ENCODE measurements around the gene MAP4K4. TPM values are rescaled to one million over a fixed set of nuclear protein-coding genes. Genes with fewer than 3 reads are reported as not detected.
"Not testable (repeated sequence)": the region's sequence is repeated elsewhere in the genome, so short reads cannot be mapped to it uniquely, and the experiment has no call there.

Gene MAP4K4
- total RNA-seq, 1 donor from 2014 or later: 30.2 TPM

DNA sequence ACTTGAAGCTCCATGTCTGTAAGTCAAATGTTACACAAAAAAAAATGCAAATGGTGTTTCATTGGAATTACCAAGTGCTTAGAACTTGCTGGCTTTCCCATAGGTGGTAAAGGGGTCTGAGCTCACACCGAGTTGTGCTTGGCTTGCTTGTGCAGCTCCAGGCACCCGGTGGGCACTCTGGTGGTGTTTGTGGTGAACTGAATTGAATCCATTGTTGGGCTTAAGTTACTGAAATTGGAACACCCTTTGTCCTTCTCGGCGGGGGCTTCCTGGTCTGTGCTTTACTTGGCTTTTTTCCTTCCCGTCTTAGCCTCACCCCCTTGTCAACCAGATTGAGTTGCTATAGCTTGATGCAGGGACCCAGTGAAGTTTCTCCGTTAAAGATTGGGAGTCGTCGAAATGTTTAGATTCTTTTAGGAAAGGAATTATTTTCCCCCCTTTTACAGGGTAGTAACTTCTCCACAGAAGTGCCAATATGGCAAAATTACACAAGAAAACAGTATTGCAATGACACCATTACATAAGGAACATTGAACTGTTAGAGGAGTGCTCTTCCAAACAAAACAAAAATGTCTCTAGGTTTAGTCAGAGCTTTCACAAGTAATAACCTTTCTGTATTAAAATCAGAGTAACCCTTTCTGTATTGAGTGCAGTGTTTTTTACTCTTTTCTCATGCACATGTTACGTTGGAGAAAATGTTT, 196.3 kb downstream of the MAP4K4 start:
- ATAC-seq (peak; percentile 67), DNase-seq (ENCODE audit: low spot score) (no peak)

DNA sequence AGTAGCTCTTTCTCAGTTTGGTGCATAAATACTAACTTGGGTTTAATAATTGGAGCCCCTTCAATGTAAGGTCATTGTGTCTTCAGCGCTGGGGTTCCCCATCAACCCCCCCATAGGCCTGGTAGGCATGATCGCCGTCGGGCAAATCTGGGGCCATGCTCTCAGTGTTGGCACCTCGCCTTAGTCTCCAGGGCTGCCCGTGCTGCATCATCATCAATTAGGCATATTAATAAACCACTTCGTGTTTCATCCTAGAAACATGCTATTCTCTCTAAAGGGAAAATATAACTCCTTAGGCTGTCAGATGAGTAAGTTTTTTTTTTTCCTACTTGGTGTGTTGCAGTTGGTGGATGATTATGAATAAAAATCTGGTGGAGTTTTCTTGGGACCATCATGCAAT, 197.5 kb downstream of the MAP4K4 start:
- DNase-seq (ENCODE audit: low spot score): no peak
- ATAC-seq: no peak

DNA sequence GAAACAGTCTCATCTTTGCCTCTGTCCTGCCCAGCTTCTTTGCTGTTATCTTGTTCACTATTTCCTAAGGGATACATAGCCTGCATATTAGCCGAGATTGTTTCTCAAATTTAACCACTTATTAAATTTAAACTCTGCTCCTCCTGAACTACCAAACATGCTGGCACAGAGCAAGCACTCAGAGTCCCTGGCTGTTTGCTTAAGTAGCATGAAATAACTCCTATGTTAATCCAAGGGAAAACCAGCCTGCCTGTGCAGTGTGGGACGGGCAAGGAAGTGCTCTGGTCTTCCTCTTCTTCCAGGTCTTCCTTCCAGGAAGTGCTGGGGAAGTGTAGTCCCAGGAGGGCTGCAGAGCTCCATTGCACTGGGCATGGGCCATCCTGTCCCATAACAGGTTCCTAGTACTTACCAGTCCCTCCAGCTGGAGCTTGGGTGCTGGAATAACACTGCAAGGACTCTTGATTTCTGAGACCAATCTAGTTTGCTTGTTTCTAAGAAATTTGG, 198.4 kb downstream of the MAP4K4 start:
- ATAC-seq: peak; percentile 16
- DNase-seq (ENCODE audit: low spot score): no peak

DNA sequence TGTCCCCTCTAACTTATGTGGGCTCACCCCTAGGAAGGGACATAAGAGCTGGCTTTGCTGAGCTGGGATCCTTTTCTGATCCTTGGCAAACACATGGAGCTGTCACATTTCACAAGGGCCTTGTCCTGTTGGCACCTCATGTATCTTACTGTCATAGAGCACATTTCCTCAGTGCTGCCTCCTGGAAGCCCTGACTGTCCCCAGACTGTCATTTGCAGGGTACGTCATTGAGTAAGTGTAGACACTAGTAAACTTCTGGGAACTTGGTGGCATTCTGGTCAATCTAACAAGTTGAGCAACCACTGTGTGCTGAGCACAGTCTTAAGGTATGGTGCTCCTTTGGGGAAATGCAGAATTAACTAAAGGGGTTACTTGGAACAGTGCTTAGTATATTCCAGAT, 199.8 kb downstream of the MAP4K4 start:
- DNase-seq (ENCODE audit: low spot score) (no peak), ATAC-seq (no peak)

DNA sequence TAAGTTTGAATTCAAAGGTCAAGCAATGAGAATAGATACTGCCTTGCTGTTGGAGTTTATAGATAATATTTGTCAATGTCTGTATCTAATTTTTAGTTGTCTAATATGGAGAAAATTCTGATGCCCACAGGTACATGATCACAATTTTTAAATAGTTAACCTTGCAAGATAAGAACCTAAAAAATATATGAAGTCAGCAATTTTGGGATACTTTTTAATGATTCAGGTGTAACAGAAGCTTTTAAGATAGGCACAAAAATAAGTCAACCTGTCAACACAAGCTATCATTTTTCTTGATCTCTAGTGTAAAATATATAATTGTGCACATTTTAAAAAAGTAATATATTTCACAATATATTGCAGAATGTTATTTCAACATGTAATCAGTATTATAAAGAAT, 201.8 kb downstream of the MAP4K4 start:
- no peak for ATAC-seq
- DNase-seq (ENCODE audit: low spot score): no peak

DNA sequence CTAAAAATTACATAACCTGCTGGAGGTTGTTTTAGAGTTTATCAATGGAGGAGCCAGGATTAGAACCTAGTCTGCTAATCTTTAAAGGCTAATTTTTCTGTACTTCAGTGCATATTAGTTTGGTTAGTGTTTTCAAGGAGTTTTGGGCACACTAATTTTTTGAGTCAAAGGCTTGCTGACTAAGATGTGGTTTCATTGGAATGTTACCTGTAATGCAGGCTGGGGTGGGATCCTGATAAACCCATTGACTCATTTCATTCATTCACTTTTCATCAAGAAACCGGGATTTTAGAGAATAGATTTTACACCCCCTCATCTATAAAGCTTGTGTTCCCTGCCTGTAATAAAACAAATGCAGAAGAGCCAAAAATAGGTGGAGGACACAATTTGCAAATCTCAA, 202.4 kb downstream of the MAP4K4 start:
- DNase-seq (ENCODE audit: low spot score): no peak
- ATAC-seq: no peak

DNA sequence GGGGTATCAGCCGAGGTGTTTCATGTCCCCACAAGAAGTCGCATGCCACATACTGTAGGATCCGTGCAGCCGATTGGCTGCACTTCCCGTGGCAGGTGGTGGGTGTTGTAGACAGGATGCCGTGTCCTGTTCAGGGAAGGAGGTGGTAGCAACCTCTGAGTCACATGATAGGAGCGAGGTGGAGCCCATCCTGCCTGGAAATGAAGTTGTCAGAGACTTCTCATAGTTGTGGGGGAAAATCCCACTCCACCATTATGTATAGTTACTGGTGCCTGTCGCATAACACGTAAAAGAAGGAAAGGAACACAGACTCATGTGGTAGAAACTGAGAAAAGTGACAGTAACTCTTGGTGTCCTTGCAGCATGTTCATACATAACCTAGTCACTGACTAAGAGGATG, 202.9 kb downstream of the MAP4K4 start:
- ATAC-seq (peak; percentile 12), DNase-seq (ENCODE audit: low spot score) (no peak)

DNA sequence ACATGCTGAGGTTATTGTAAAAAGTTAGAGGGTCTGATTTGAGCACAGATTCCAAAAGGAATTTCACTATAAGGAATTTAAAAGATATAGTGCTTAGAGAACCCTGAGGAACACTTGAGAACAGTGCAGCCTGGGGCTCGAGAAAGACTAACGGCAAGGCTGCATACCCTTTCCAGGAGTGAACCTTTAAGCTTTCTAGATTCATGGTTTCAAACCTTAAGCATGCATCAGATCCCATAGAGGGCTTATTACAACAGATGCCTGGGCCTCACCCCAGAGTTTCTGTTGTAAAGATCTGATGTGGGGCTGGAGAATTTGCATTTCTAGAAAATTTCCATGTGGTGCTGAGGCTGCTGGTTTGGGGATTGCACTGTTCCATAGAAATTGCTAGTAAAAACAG, 203.7 kb downstream of the MAP4K4 start:
- DNase-seq (ENCODE audit: low spot score): no peak
- ATAC-seq: no peak

DNA sequence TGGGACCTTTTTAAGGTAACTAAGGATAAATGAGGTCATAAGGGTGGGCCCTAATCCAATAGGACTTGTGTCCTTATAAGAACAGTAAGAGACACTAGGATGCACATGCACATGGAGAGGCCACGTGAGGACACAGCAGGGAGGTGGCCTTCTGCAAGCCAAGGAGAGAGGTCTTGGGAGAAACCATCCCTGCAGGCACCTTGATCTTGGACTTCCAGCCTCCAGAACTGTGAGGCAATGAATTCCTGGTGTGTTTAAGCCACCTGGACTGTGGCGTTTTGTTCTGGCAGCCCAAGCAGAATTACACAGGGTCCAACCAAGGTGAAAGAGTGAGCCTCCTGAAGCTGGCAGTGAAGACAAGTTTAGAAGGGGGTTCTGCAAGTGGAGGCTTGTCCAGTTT, 204.7 kb downstream of the MAP4K4 start:
- no peak for ATAC-seq
- DNase-seq (ENCODE audit: low spot score): no peak

DNA sequence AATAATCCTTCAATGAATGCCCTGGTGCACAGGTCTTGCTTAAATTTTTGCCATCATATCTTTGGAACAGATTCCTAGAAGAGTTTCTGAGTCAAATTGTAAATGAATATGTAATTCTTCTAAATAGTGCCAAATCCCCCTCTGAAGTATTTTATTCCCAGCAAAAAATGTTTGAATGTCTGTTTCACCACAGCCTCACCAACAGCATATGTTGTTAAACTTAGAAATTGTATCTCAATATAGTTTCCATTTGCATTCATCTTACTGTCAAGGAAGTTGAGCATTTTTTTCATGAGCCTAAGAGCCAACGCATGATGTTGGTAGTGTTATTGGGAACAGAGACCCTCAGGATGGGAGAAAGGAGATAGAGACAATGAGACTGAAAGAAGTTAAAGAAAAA, 207.4 kb downstream of the MAP4K4 start:
- no peak for ATAC-seq
- no peak for DNase-seq (ENCODE audit: low spot score)

DNA sequence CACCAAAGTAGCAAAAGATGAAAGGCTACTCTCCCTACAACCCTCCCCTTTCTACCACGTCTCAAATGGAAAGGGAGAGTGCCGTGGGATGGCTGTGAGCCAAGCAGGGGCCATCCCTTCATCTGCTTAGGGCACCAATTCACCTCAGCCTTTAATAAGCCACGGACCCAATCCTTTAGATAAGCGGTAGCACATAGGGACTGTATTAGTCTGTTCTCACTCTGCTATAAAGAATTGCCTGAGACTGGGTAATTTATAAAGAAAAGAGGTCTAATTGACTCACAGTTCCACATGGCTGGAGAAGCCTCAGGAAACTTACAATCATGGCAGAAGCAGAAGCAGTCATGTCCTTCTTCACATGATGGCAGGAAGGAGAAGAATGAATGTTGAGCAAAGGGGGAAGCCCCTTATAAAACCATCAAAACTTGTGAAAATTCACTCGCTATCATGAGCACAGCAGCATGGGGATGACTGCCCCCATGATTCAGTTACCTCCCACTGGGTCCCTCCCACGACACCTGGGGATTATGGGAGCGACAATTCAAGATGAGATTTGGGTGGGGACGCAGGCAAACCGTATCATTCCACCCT, 208.3 kb downstream of the MAP4K4 start:
- DNase-seq (ENCODE audit: low spot score): no peak
- ATAC-seq: no peak

DNA sequence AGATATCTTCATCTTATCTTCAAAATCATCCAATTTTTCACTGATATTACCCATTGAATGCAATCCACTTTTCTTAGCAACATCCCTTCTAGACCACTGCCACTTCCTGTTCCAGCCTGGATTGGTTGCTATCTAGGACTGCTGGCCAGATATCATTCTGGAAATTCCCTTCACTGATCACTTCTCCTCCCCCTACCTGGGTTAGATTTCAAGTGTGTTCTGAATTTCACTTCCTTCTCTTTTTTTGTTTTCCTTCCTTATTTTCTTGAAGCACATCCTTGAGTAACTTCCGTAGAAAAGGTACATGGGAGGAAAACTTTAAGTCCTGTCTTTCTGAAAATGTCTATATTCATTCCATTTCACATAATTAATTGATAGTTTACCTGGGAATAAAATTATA, 212.3 kb downstream of the MAP4K4 start:
- ATAC-seq (no peak), DNase-seq (ENCODE audit: low spot score) (no peak)

DNA sequence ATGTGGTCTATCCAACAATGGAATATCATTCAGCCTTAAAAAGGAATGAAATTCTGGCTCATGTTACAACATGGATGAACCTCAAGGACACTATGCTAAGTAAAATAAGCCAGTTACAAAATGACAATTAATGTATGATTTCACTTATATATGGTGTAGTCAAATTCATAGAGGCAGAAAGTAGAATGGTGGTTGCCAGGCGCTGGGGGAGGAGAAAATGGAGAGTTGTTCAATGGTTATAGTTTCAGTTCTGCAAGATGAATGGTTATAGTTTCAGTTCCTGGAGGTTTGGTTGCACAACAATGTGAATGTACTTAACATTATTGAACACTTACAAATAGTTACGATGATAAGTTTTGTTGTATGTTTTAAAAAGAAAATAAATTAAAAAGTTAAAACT, 215.0 kb downstream of the MAP4K4 start:
- ATAC-seq: no peak
- no peak for DNase-seq (ENCODE audit: low spot score)

DNA sequence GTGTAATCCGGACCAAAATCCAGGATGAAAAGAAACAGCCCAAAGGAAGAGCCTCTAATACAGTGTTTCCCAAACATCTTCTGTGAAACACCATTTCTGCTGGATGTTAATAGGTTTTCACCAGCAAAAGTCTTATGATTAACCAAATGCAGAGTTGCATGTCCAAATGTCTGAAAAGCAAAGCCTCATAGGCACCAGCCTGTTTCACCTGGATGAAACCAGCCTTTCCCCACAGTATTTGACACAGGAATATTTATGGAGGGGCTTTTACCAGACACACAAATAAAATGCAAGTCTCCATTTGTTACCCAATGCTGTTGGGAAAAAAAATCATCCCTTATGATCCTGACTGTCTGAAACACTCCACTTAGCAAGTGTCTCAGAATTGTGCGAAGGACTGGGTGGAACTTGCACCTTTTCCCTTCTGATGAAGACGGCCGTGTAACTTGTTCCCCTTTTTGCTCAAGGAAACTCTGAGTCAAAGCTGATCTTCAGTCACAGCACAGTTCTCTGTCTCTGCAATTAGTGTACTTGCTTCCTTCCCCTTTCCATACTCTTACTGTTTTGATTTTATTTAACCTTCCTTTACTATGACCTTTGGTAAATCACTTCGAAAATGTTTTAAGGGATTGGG, 223.9 kb downstream of the MAP4K4 start:
- peak; percentile 10 for ATAC-seq
- no peak for DNase-seq (ENCODE audit: low spot score)

DNA sequence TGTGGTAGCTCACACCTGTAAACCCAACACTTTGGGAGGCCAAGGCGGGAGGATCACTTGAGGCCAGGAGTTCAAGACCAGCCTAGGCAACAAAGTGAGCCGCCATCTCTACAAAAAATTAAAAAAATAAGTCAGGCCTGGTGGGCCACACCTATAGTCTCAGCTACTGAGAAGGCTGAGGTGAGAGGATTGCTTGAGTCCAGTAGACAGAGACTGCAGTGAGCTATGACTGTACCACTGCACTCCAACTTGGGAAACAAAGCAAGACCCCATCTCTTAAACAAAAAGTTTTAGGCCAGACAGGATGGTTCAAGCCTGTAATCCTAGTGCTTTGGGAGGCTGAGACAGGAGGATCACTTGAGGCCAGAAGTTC, 224.4 kb downstream of the MAP4K4 start:
- ATAC-seq: no peak
- no peak for DNase-seq (ENCODE audit: low spot score)

DNA sequence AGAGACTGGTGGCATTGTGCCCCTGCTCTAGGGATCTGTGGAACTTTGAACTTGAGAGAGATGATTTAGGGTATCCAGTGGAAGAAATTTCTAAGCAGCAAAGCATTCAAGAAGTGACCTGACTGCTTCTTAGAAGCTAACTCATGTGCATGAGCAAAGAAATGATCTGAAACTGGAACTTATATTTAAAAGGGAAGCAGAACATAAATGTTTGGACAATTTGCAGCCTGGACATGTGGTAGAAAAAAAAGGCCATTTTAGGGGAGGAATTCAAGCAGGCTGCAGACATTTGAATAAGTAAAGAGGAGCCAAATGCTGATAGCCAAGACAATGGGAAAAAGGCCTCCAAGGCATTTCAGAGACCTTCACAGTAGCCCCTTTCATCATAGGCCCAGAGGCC, 226.8 kb downstream of the MAP4K4 start:
- not testable (repeated sequence) for ATAC-seq; DNase-seq (ENCODE audit: low spot score)

DNA sequence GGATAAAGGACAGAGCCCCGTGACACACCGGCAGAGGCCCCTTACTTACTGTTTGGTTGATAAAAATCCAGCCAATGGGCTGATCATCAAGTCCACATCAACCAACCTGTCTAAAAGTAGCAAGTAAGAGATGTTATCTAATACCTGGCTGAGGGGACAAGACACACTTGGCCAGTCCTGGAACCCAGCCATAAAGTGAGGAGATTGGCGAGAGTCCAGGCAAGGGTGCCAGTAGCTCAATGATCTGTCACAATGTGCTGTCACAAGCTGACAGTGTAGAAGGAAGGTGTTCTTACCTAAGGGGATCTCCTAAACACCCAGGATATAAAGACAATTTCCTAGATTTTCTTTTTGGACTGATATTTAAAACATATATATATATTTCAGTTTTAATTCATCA, 232.5 kb downstream of the MAP4K4 start:
- peak; percentile 48 for ATAC-seq
- no peak for DNase-seq (ENCODE audit: low spot score)

DNA sequence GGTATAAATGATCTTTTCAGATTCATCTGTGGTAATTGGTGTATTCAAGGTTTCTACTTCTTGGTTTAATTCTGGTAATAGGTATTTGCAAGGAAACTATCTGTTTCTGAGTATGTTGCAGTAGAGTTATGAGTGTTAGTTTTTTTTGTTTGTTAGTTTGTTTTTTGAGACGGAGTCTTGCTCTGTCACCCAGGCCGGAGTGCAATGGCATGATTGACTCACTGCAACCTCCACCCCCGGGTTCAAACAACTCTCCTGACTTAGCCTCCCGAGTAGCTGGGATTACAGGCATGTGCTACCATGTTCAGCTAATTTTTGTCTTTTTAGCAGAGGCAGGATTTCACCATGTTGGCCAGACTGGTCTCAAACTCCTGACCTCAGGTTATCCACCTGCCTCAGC, 233.3 kb downstream of the MAP4K4 start:
- ATAC-seq (no peak), DNase-seq (ENCODE audit: low spot score) (no peak)

DNA sequence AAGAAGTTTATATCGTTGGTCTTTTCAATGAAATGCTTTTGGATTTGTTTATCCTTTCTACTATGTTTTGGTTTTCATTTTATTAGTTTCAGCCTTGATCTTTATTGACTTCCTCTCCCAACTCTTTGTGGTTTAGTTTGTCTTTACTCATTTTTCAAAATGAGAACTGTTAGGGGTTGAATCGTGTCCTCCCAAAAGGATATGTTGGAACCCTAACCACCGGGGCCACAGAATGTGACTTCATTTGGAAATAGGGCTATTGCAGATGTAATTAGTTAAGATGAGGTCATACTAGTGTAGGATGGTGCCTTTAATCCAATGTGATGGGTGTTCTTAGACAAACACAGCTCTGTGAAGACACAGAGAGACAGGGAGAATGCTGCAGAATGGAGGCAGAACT, 233.9 kb downstream of the MAP4K4 start:
- ATAC-seq (no peak), DNase-seq (ENCODE audit: low spot score) (no peak)

DNA sequence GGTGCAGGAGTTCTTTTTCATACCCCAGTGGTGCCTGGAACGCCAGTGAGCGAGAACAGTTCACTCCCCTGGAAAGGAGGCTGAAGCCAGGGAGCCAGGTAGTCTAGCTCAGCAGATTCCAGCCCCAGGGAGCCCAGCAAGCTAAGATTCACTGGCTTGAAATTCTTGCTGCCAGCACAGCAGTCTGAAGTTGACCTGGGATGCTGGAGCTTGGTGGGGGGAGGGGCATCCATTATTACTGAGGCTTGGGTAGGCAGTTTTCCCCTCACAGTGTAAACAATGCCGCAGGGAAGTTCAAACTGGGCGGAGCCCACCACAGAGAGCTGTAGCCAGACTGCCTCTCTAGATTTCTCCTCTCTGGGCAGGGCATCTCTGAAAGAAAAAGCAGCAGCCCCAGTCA, 238.3 kb downstream of the MAP4K4 start:
- ATAC-seq; DNase-seq (ENCODE audit: low spot score): not testable (repeated sequence)

DNA sequence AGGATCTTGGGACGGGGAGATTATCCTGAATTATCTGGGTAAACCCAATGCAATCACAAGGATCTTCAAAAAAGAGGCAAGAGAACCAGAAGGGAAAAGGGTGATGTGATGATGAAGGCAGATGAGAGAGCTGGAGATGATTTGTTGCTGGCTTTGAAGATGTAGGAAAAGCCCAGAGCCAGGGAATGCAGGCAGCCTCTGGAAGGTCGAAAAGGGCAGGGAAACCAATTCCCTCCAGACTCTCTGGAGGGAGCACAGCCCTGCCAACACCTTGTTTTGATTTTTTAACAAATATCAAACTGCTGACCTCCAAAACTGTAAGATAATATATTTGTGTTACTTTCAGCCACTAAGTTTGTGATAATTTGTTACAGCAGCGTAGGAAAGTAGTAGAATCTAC, 245.3 kb downstream of the MAP4K4 start:
- DNase-seq (ENCODE audit: low spot score): no peak
- no peak for ATAC-seq
